Right ventricle myocardium inferior (tissue), 1 donor: ENCODE results near the gene SRSF10. TPM values are rescaled to one million over a fixed set of nuclear protein-coding genes. Genes with fewer than 3 reads are reported as not detected.
"Not testable (repeated sequence)": the region's sequence is repeated elsewhere in the genome, so short reads cannot be mapped to it uniquely, and the experiment has no call there.

Experiments used
- ATAC-seq: fragments of 200-7000 bp; cut with Tn5 transposase; one replicate; pipeline ENCODE4 v1.9.1; 2020; ENCODE audit warnings: mild to moderate bottlenecking, moderate library complexity
- DNase-seq: peaks from one replicate; pipeline ENCODE4 v3.0.0; 2021; ENCODE audit errors: missing footprints
- intact Hi-C: fragments of 100-400 bp; cut with DNase I; formaldehyde crosslinking; loops from one replicate; pipeline ENCODE4 v1.11.0; 2022
- total RNA-seq: library from RNA; stranded (reverse); fragmentation: NEBNext Ultra II Directional; extraction: Animal tissue kit (Norgen Biotek cat#: 25700); gene quantifications from one replicate; pipeline ENCODE4 v1.2.1, GENCODE V29; 2021
- donor health status: DM: no; HTN: yes; CAD: no; lungs with severe emphysema.

SRSF10 gene
- total RNA-seq, 1 donor from 2014 or later = 51.9 TPM

DNA sequence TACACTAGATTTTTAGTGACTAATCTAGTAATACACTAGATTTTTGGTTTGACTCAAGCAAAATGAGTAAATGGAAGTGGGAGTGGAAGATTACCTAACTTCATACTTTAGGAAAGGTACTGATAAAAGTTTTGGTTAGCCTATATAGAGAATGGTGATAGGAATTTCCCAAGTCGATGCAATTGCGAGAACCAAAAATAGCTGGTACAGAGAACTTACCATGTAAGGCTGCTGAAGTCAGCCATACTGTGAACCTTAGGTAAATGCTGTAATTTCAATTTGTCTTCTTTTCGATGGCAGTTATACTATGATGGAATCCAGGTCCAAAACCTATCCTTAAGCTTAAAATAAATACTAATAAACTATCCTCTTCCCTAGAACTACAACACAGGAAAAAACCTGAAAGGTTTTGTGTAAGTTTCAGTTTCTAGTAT is 15.9 kb downstream of the SRSF10 start:
- intact Hi-C loops = no loop called here
- no peak for DNase-seq
- ATAC-seq = no peak

- intact Hi-C loops = no loop called here
- ATAC-seq = no peak
- DNase-seq = no peak
Observed at GRCh38 chr1:23963617-23964234, 16.4 kb downstream of the SRSF10 start.

DNA sequence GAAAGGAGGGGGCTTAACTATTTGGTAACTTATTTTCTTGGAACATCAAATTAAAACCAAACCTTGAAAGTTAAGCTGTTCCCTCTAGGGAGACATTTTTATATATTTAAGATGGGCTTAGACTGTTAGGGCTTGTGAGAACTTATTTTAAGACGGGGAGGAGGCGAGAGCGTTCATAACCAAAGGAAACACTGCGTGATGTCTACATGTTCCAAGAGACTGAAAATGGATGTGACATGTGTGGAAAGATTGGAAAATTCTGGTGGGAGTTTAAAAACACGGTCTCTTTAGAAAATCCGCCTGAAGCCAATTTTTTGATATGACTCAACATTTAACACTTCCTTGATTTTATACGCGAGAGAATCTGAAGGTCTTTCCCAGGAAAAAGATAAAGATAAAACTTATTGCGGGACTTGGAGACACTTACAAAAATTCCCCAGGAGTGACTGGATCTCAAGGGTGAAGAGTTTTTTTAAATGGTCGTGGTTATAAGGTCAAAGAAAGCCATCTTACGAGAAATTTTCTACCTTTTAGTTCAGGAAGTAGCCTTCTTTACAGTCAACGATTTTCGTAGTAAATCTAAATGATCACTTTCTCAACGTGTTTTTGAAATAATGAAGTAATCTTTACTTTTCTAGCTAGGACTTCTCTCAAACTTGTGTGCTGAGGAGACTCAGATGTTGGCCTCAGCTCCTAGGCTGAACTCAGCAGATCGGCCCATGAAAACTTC is 19.7 kb downstream of the SRSF10 start:
- no peak for DNase-seq
- ATAC-seq = no peak
- intact Hi-C loops = no loop called here

GRCh38 chr1:23959461-23960290 is 20.5 kb downstream of the SRSF10 start, which contains the start of gene PNRC2:
Gene PNRC2 (plus strand): TSS chr1:23959828. CDS start chr1:23961458, 1,630 bp downstream.
- ATAC-seq (peak; percentile 97), DNase-seq (peak; percentile 99)
- intact Hi-C loops = loop anchor here (1.0 to 5.0 kb wide), 3 partner anchors 39 to 153 kb away; partner anchors contain the start of gene MYOM3

DNA sequence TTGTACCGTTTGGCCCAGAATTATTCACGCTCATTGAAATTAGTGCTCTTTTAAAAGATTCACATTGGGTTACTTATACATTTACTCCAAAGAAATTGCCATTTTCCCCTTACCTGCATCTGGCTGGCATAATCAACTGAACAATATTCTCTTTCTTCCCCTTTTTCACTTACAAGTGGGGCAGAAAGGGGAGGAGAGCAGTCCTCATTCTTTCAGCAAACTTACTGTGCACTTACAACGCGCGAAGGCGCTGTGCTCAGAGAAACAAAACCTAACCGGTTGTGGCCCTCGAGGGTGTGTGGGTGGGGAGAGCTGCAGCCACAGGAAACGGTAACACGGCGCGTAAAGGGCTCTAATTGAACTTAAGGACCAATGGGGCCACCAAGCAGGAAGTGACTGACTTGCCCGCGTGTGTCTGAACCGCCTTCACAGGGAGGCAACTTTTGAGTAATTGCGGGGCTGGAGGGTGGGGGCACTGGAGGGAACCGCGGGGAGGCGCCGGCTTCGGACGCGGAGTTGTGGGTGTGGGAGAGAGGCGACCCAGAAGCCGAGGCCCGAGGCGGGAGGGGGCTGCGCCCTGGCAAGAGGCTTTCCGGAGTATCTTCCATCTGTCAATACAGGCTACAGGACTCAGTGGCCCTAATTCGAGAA is 21.2 kb downstream of the SRSF10 start:
- intact Hi-C loops = loop anchor here (1.0 to 5.0 kb wide), 3 partner anchors 39 to 153 kb away; partner anchors contain the start of gene MYOM3
- DNase-seq (peak; percentile 91), ATAC-seq (peak; percentile 79)

GRCh38 chr1:23958040-23958809 is 21.9 kb downstream of the SRSF10 start:
- DNase-seq = not testable (repeated sequence)

GRCh38 chr1:23957096-23957495 is 23.0 kb downstream of the SRSF10 start:
- intact Hi-C loops = loop anchor here (5.0 kb wide), 1 partner anchor 155 kb away; the partner anchor contains the start of gene MYOM3
- no peak for DNase-seq
- ATAC-seq = no peak

More at GRCh38 chr1:23958040-23958809, 21.9 kb downstream of the SRSF10 start:
- ATAC-seq = not testable (repeated sequence)
- intact Hi-C loops = loop anchor here (2.0 to 5.0 kb wide), 2 partner anchors 65 to 154 kb away; partner anchors contain the start of gene MYOM3

DNA sequence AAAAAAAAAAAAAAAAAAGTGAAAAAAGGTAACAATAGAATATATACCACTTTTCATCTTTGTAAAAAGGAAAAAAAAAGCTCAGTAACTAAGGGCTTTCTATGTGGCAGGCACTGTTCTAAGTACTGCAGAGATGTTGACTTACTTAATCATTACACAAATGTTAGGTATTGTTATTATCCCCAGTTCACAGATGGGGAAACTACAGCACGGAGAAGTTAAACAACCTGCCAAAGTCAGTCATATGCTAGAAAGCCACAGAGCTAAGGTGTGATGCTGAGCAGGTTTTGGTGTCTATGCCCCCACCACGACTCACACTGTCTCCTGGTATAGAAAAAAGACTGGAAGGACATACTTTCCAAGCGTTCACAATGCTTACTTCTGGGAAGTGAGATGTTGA is 27.1 kb downstream of the SRSF10 start:
- ATAC-seq (no peak), DNase-seq (no peak)
- intact Hi-C loops = no loop called here

DNA sequence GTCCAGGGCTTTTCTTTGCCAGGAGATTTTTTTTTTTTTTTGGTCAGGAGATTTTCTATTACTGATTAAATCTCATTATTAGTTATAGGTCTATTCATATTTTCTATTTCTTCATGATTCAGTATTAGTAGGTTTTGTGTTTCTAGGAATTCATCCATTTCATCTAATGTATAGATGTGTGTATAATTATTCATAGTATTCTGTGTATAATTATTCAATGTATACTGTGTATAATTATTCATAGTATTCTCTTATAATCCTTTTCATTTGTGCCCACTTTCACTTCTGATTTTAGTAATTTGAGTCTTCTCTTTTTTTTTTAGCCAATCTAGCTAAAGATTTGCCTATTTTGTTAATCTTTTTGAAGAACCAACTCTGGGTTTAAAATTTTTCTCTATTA is 32.8 kb downstream of the SRSF10 start:
- ATAC-seq (no peak), DNase-seq (no peak)
- intact Hi-C loops = no loop called here

DNA sequence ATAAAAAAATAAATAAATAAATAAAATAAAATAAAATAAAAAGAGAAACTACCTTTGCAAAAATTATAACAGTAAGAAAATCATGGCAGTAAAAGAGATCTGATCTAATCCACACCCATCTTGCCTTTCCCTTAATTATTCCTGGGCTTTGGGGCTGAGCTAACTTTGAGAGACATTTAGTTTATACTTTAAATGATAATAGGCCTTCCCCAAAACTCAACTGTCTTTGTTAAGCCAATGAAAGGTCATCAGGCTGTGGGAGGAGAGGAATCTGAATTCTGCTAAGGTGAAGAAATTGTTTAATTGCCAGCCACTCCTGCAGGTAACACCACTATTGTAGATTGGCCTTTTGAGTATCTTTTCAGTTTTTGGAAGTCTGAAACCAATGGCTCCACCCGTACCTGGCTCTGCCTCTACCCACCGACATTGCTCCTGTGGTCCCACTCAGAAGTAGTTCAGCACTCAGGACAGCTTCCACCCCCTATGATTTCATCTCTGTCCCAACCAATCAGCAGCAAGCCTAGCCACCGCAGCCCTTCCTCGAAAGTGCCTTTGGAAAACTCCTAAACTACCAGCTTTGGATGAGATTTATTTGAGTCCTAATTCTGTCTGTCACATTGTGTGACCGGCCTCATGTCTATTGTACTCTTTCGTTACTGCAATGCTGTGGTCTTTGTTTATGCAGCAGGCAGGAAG is 43.5 kb downstream of the SRSF10 start:
- intact Hi-C loops = no loop called here
- DNase-seq (no peak), ATAC-seq (no peak)

DNA sequence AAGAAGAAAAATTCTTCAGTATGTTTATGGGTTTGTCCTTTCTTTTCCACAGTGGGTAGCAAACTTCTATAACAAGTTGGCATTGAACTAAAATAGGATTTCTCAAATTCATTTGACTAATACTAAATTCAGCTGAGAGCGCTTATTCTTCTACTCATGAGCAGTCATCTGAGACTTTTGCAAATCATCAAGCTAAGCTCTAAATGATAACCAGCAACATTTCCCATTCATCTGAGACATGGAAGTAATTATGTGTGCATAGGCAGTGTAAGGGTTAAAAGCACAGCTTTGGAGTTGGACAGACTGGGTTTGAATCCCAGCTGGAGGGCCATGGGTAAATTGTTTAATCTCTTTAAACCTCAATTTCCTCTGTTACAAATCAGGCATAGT is 48.6 kb downstream of the SRSF10 start:
- DNase-seq = no peak
- intact Hi-C loops = no loop called here
- ATAC-seq = no peak

GRCh38 chr1:23930861-23931490 is 49.2 kb downstream of the SRSF10 start:
- no peak for ATAC-seq
- intact Hi-C loops = no loop called here
- DNase-seq = no peak

DNA sequence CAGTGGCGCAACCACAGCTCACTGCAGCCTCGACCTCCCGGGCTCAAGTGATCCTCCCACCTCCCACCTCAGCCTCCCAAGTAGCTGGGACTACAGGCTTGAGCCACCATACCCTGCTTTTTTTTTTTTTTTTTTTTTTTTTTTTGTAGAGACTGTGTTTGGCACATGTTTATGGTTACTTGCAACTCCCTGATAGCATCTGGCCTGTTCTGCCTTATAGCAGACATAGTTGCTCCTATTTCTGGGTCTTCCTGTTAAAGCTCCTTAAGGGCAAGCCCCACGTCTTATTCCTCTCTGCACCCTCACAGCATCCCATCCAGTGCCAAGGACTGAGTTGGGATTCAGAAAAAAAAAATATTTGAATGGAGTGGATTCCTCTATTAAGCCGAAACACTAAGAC is 49.9 kb downstream of the SRSF10 start:
- intact Hi-C loops = no loop called here
- DNase-seq (no peak), ATAC-seq (no peak)

- ATAC-seq (no peak), DNase-seq (no peak)
- intact Hi-C loops = no loop called here
Observed at GRCh38 chr1:23928789-23929188, 51.3 kb downstream of the SRSF10 start.

GRCh38 chr1:23927097-23927496 is 53.0 kb downstream of the SRSF10 start:
- intact Hi-C loops = no loop called here
- DNase-seq (no peak), ATAC-seq (no peak)

GRCh38 chr1:23925279-23925678 is 54.8 kb downstream of the SRSF10 start:
- no peak for ATAC-seq
- intact Hi-C loops = no loop called here
- DNase-seq = no peak

DNA sequence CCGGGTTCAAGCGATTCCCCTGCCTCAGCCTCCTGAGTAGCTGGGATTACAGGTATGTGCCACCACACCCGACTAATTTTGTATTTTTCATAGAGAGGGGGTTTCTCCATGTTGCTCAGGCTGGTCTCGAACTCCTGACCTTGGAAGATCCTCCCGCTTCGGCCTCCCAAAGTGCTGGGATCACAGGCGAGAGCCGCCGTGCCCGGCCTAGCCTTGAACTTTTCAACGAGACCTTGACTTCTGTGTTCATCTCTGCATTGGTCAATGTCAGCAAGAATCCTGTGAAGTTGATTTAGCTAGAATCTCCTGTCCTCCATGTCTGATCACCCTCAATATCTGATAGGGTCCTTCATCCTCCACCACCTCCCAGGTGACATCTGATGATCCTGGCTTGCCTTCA is 55.5 kb downstream of the SRSF10 start:
- DNase-seq (no peak), ATAC-seq (no peak)
- intact Hi-C loops = no loop called here
